BLaER1 (cell line): Measurements from ENCODE around the gene TOLLIP.
"Not testable (repeated sequence)": the region's sequence is repeated elsewhere in the genome, so short reads cannot be mapped to it uniquely, and the experiment has no call there.

Source experiments
- H3K27ac ChIP-seq: shearing (Covaris generic); formaldehyde crosslinking; 2 replicates; pipeline ENCODE4 v1.8.1; 2022
- H3K27me3 ChIP-seq: shearing (Covaris generic); formaldehyde crosslinking; 2 replicates; pipeline ENCODE4 v1.8.1; 2022
- H3K36me3 ChIP-seq: shearing (Covaris generic); formaldehyde crosslinking; 2 replicates; pipeline ENCODE4 v1.8.1; 2022
- H3K4me1 ChIP-seq: shearing (Covaris generic); formaldehyde crosslinking; 2 replicates; pipeline ENCODE4 v1.8.1; 2022
- H3K4me2 ChIP-seq: shearing (Covaris generic); formaldehyde crosslinking; 2 replicates; pipeline ENCODE4 v1.8.1; 2022
- H3K4me3 ChIP-seq: shearing (Covaris generic); formaldehyde crosslinking; 2 replicates; pipeline ENCODE4 v1.8.1; 2022
- H3K9ac ChIP-seq: shearing (Covaris generic); formaldehyde crosslinking; 2 replicates; pipeline ENCODE4 v1.8.1; 2022
- H3K9me3 ChIP-seq: shearing (Covaris generic); formaldehyde crosslinking; 2 replicates; pipeline ENCODE4 v1.8.1; 2022
- H4K20me1 ChIP-seq: shearing (Covaris generic); formaldehyde crosslinking; 2 replicates; pipeline ENCODE4 v1.8.1; 2022
- Cebpa-rat ChIP-seq: shearing (Covaris generic); IDR thresholded peaks from 2 replicates; pipeline ENCODE4 v1.8.1; 2022

Gene TOLLIP

DNA sequence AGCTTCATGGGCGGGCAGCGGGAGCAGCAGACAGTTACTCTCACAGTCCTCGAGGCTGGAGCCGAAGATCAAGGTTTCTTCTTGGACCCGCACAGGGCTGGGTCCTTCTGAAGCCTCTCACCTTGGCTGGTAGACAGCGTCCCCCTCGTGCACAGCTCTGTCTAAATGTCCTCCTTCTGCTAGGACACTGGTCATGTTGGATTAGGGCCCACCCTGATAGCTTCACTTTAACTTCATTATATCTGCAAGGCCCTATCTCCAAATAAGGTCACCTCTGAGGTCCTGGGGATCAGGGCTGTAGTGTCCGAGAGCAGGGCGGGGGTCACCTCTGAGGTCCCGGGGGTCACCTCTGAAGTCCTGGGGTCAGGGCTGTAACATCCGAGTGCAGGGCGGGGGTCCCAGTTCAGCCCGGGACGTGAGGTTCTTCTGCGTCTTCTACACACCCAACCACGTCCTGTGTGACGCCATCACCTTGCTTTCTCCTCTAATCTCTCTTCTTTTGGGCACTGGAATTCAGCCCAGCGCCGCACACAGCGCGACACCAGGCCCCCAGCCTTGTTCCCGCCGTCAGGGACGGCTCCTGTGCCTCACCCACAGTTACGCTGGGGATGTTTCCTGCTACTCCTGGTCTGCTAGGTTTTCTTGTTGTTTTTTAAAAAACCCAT, 34.1 kb upstream of the TOLLIP start:
- Histone ChIP-seq H3K27ac (no peak overlapping the region), H3K36me3 (no peaks in the 10 kb centered on the region), H3K4me3 (no peak overlapping the region), H3K9me3 (no peaks in the 10 kb centered on the region), H4K20me1 (no peaks in the 10 kb centered on the region), H3K4me2 (no peak overlapping the region), H3K9ac (no peak overlapping the region), H3K27me3 (no peaks in the 10 kb centered on the region), H3K4me1 (peaks cover 11% of the 10 kb centered on the region)
- TF ChIP-seq Cebpa-rat, result no peak

GRCh38 chr11:1342946-1343345, 33.5 kb upstream of the TOLLIP start:
- Histone ChIP-seq H3K4me2 (no peak overlapping the region), H4K20me1 (no peaks in the 10 kb centered on the region), H3K36me3 (no peaks in the 10 kb centered on the region), H3K27me3 (no peaks in the 10 kb centered on the region), H3K27ac (no peak overlapping the region), H3K9me3 (no peaks in the 10 kb centered on the region), H3K4me1 (peaks cover 11% of the 10 kb centered on the region), H3K9ac (no peak overlapping the region), H3K4me3 (no peak overlapping the region)
- TF ChIP-seq Cebpa-rat, result no peak

- H3K27ac ChIP-seq, result no peak overlapping the region
- peaks cover 11% of the 10 kb centered on the region for H3K4me1 ChIP-seq
- no peak overlapping the region for H3K9ac ChIP-seq
- no peak for TF ChIP-seq Cebpa-rat
- H3K9me3 ChIP-seq, result no peaks in the 10 kb centered on the region
- no peaks in the 10 kb centered on the region for H4K20me1 ChIP-seq
- no peaks in the 10 kb centered on the region for H3K27me3 ChIP-seq
- no peaks in the 10 kb centered on the region for H3K36me3 ChIP-seq
- no peak overlapping the region for H3K4me2 ChIP-seq
- H3K4me3 ChIP-seq, result no peak overlapping the region
Measured at GRCh38 chr11:1341928-1342524, 32.6 kb upstream of the TOLLIP start.

- H3K27ac ChIP-seq, H3K36me3 ChIP-seq, H4K20me1 ChIP-seq, H3K9ac ChIP-seq, H3K27me3 ChIP-seq, H3K4me2 ChIP-seq, H3K4me3 ChIP-seq, H3K9me3 ChIP-seq: not testable (repeated sequence)
- H3K4me1 ChIP-seq, result peaks cover 11% of the 10 kb centered on the region
Measured at GRCh38 chr11:1341226-1341625, 31.8 kb upstream of the TOLLIP start.

DNA sequence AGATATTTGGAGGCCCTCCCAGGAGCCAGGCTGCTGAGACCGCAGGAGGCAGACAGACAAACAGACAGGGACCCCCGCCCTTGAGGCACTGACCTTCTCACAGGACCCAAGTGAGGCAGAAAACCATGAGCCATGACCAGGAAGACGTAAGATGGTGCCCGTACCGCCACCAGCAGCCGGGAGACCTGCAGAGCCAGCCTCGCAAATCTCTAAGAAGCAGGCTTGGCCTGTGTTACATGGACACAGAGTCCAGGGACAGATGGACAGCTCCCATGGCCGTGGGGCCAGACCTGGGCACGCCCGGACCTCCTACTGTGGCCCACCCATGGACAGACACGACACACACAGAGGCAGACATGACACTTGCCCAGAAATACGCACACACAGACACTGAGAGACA, 30.7 kb upstream of the TOLLIP start:
- Histone ChIP-seq H3K36me3 (no peaks in the 10 kb centered on the region), H4K20me1 (no peaks in the 10 kb centered on the region), H3K4me2 (no peak overlapping the region), H3K9ac (no peak overlapping the region), H3K4me3 (no peak overlapping the region), H3K27ac (no peak overlapping the region), H3K9me3 (no peaks in the 10 kb centered on the region), H3K27me3 (no peaks in the 10 kb centered on the region), H3K4me1 (peaks cover 21% of the 10 kb centered on the region)
- no peak for TF ChIP-seq Cebpa-rat

GRCh38 chr11:1339066-1339675, 29.7 kb upstream of the TOLLIP start:
- Histone ChIP-seq H3K4me3 (no peak overlapping the region), H3K36me3 (no peaks in the 10 kb centered on the region), H3K27me3 (no peaks in the 10 kb centered on the region), H3K27ac (no peak overlapping the region), H3K4me1 (peaks cover 24% of the 10 kb centered on the region), H3K9ac (no peak overlapping the region), H3K4me2 (0 out of 2 replicates have a peak overlapping the region, but pooled peaks have one; percentile 12), H4K20me1 (no peaks in the 10 kb centered on the region), H3K9me3 (peaks cover 3% of the 10 kb centered on the region; the same call in 1 of the 2 replicates)
- TF ChIP-seq Cebpa-rat, result no peak

DNA sequence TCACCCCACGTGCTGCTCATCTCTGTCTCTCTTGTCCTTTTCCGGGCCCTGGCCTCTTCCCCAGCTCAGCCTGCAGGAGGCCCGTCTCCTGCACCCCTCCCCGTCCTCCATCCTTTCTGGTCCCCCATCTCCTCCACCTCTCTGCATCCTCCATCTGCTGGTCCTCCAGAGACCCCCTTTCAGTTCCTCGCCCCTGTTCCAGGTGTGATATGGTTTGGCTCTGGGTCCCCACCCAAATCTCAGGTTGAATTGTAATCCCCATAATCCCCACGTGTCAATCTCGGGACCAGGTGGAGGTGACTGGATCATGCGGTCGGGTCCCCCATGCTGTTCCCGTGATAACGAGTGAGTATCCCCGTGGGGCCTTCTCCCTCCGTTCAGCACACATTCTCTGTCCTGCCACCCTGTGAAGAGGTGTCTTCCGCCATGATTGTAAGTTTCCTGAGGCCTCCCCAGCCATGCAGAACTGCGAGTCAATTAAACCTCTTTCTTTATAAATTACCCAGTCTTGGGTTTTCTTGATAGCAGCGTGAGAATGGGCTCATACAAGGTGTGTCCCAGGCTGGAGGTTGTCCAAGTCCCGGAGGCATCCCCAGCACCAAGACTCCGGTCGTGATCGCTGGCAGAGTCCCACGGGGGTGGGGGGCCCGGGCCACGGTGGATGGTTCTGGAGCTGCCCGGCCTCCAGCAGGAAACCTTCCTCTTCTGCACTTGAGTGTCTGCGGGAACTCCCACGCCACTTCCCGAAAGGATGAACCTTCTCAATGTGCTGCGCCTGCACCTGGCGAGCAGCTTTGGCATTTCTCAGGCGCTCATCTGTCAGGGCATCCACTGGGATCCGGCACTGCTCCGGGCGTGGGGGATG, 29.0 kb upstream of the TOLLIP start:
- TF ChIP-seq Cebpa-rat, result no peak
- no peaks in the 10 kb centered on the region for H3K27me3 ChIP-seq
- 0 out of 2 replicates have a peak overlapping the region, but pooled peaks have one; percentile 12 for H3K4me2 ChIP-seq
- no peak overlapping the region for H3K27ac ChIP-seq
- peaks cover 10% of the 10 kb centered on the region; the same call in 1 of the 2 replicates for H3K9me3 ChIP-seq
- H3K4me1 ChIP-seq, result peaks cover 24% of the 10 kb centered on the region
- H3K4me3 ChIP-seq, result no peak overlapping the region
- H4K20me1 ChIP-seq, result no peaks in the 10 kb centered on the region
- no peaks in the 10 kb centered on the region for H3K36me3 ChIP-seq
- H3K9ac ChIP-seq, result no peak overlapping the region

GRCh38 chr11:1337647-1338007, 28.2 kb upstream of the TOLLIP start:
- TF ChIP-seq Cebpa-rat, result no peak
- Histone ChIP-seq H3K9ac (no peak overlapping the region), H3K4me2 (no peak overlapping the region)

GRCh38 chr11:1336836-1337646, 27.6 kb upstream of the TOLLIP start:
- no peak overlapping the region for H3K4me2 ChIP-seq

More at GRCh38 chr11:1337647-1338007, 28.2 kb upstream of the TOLLIP start:
- peaks cover 14% of the 10 kb centered on the region; the same call in 1 of the 2 replicates for H3K9me3 ChIP-seq
- peaks cover 24% of the 10 kb centered on the region for H3K4me1 ChIP-seq
- no peaks in the 10 kb centered on the region for H3K36me3 ChIP-seq
- no peaks in the 10 kb centered on the region for H3K27me3 ChIP-seq
- no peak overlapping the region for H3K27ac ChIP-seq
- H3K4me3 ChIP-seq, result no peak overlapping the region
- no peaks in the 10 kb centered on the region for H4K20me1 ChIP-seq

More at GRCh38 chr11:1336836-1337646, 27.6 kb upstream of the TOLLIP start:
- TF ChIP-seq Cebpa-rat, result no peak
- Histone ChIP-seq H3K36me3 (no peaks in the 10 kb centered on the region), H3K9ac (no peak overlapping the region), H3K4me3 (no peak overlapping the region), H3K27ac (no peak overlapping the region), H4K20me1 (no peaks in the 10 kb centered on the region), H3K9me3 (peaks cover 14% of the 10 kb centered on the region; the same call in 1 of the 2 replicates), H3K27me3 (no peaks in the 10 kb centered on the region), H3K4me1 (peaks cover 24% of the 10 kb centered on the region)
